GM12875 (cell line): ENCODE results near the gene KCNE5.

Experiments
- H3K4me3 ChIP-seq: one replicate; pipeline ENCODE4 v1.5.1; 2011; ENCODE audit warnings: low read depth, low read length, control low read depth
- TF ChIP-seq, protein P1 (sequence below): IDR thresholded peaks from 2 replicates; pipeline ENCODE4 v1.5.1; 2011; ENCODE audit warnings: low read depth, mild to moderate bottlenecking, control low read depth, inconsistent platforms, low read length, moderate library complexity, borderline replicate concordance; ENCODE audit not compliant: insufficient read depth

KCNE5 gene

DNA sequence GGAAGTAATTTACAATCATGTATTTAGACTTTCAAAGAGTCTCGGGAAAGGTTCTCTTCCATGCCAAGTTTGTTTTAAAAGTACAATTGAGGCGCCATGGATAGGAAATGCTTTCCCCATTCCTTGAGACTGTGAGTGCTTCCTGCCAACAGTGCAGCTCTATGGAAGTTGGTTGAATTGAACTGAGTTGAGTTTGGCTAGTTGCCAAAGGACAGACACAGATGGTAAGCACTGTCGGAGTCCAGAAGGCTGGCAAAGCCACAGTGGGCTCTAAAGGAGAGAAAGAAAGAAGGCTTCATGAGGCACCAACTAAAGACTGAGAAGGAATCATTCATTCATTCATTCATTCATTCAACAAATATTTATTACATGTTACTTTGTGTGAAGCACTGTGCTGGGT is 4.3 kb upstream of the KCNE5 start:
- TF ChIP-seq, protein P1, sequence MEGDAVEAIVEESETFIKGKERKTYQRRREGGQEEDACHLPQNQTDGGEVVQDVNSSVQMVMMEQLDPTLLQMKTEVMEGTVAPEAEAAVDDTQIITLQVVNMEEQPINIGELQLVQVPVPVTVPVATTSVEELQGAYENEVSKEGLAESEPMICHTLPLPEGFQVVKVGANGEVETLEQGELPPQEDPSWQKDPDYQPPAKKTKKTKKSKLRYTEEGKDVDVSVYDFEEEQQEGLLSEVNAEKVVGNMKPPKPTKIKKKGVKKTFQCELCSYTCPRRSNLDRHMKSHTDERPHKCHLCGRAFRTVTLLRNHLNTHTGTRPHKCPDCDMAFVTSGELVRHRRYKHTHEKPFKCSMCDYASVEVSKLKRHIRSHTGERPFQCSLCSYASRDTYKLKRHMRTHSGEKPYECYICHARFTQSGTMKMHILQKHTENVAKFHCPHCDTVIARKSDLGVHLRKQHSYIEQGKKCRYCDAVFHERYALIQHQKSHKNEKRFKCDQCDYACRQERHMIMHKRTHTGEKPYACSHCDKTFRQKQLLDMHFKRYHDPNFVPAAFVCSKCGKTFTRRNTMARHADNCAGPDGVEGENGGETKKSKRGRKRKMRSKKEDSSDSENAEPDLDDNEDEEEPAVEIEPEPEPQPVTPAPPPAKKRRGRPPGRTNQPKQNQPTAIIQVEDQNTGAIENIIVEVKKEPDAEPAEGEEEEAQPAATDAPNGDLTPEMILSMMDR = no peak
- H3K4me3 ChIP-seq = no peak overlapping the region

DNA sequence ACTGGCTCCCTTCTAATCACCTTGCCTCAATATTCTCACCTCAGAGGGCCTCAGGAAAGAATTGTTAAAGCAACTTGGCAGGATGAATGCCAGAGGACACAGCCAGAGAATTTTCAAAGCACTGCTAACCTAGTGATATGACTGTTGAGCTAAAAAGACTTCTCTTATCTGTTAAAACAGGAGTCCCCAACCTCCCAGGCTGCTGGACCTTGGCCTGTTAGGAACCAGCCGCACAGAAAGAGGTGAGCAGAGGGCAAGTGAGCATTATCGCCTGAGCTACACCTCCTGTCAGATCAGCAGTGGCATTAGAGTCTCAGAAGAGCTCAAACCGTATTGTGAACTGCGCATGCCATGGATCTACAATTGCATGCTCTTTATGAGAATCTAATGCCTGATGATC is 1.7 kb upstream of the KCNE5 start:
- no peak overlapping the region for H3K4me3 ChIP-seq
- TF ChIP-seq, protein P1 = no peak

DNA sequence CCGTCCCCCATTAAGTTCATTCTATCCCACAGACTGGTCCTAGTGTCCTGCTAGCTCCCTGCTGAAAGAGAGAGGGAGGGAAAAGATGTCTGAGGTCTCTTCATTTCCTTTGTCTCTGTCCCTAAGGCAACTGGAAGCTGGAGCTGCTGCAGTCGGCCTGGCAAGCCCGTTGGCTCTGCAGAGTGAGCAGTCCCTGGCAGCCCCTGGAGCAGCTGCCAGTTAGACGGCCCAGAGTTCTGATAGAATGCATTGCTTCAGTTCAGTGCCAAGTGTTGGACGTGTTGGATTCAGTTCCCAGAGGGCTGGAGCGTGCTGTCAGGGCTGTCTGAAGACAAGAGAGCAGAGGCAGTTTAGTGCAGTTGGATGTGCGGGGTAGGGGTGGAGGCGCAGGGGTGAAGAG is 975 bp downstream of the KCNE5 start:
- TF ChIP-seq, protein P1 = no peak
- no peak overlapping the region for H3K4me3 ChIP-seq

DNA sequence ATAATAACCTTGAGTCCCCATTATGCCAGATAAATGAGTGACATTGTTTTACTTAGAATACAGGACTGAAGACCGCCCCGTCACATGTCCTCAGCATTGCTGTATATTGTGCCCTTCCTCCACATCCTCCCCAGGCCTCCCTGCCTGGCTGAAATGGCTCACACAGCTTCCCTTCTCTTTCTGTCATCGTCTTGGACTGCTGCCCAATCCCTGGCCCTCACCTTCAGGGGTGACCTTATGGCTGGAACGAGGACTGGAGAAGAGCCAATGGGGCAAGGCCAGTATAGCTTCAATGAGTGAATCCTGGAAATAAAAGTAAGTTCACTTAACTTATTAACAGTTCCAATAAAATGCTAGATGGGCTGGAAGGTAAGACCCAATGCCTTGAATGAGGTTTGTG is 2.7 kb downstream of the KCNE5 start:
- H3K4me3 ChIP-seq = no peak overlapping the region
- TF ChIP-seq, protein P1 = no peak

DNA sequence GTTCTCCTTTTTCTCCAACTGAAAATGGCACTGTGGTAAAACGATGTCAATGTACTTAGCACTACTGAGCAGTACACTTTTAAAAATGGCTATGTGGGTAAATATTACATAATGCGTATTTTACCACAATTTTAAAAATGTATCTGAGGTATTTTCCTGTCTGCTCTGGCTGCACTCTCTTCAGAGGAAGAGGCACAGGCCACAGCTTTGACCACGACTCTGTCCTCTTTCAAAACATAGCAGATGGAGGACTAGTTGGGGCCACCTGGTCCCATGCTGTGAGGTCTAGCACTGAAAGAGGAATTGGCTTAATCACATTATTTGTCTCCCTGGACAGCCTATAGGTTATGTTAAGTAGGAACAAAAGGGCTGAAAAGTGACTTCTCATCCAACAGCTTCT is 5.2 kb downstream of the KCNE5 start:
- TF ChIP-seq, protein P1 = no peak
- H3K4me3 ChIP-seq = no peak overlapping the region

DNA sequence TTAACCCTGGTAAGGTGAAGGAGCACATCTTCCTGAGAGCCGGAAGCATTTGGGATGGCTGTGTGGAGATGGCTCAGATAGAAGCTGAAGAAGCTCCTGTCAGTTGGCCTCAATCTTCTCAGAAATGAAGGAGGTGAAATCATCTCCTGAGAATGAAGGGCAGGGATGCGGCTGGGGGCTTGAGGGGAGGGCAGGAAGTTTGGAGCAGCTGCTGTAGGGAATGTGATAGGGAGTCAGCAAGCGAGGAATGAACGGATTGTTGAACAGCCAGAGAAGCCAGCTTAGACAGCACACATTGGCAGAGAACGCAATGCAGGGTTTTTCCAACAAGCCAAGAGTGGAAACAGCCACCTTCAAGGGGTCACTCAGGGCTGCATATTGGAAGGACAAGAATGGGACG is 10.0 kb downstream of the KCNE5 start:
- H3K4me3 ChIP-seq = no peak overlapping the region
- TF ChIP-seq, protein P1 = no peak

DNA sequence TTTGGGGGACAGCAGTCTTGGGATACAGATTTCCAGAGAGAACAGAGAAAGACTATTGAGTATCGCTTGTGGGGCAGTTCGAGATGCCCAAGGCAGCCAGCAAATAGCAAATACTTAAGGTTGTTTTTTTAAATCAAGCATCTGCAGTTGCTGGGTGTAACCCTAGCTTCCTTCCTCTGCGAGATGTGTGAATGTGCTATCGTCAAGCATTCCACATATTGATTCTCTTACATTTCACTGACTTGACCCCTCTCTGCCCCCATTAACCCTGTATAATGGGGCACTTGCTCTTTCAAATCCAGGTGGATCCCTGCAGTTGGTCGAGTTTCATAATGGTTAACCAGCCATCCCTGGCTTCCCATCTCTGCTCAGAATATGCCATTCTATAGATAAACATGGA is 23.5 kb downstream of the KCNE5 start:
- H3K4me3 ChIP-seq = no peak overlapping the region
- TF ChIP-seq, protein P1 = no peak
